HG02852 (cell line): Measurements from ENCODE around the gene NTNG2.

Experiments
- ATAC-seq: cut with Tn5 transposase; IDR thresholded peaks from one replicate; pipeline ENCODE4 v1.9.1; 2021; ENCODE audit warnings: mild to moderate bottlenecking, moderate library complexity; ENCODE audit not compliant: unreplicated experiment

Gene NTNG2

DNA sequence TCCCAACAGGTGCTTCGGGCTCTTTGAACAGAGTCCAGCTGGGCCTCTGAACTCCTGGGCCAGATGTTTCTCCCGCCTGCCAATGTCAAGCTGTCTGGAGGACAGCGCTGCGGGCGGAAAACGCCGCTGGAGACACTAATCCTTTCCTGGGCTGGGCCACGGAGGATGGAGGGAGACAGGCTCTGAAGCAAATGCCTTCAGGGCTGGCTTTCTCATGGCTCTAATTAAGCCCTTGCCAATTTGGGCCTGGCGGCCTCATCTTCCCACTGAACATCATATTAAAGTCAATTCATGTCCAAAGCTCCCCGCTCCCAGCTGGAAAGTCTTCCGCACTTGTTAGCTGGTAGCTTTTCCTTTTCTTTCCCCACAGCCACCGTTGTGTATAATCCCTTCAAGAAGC, 72.7 kb downstream of the NTNG2 start:
- no peak for ATAC-seq

DNA sequence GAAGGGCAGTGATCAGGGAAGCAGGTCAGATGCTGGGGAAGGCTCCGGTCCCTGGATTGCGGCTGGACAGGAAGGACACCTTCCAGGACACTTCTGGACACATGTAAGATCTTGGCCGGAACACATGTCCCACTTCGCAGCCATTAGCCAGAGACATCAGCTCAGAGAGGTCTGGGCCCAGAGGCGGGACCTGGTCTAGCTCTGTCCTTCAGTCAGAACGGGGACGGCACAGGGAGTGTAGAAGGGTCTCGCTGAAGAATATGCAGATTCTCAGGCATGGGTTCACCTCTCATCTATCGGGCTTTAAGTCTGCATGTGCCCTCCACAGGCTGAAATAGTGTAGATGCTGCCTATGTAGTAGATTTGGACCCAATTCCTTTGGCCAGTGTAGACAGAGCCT, 73.3 kb downstream of the NTNG2 start:
- no peak for ATAC-seq

DNA sequence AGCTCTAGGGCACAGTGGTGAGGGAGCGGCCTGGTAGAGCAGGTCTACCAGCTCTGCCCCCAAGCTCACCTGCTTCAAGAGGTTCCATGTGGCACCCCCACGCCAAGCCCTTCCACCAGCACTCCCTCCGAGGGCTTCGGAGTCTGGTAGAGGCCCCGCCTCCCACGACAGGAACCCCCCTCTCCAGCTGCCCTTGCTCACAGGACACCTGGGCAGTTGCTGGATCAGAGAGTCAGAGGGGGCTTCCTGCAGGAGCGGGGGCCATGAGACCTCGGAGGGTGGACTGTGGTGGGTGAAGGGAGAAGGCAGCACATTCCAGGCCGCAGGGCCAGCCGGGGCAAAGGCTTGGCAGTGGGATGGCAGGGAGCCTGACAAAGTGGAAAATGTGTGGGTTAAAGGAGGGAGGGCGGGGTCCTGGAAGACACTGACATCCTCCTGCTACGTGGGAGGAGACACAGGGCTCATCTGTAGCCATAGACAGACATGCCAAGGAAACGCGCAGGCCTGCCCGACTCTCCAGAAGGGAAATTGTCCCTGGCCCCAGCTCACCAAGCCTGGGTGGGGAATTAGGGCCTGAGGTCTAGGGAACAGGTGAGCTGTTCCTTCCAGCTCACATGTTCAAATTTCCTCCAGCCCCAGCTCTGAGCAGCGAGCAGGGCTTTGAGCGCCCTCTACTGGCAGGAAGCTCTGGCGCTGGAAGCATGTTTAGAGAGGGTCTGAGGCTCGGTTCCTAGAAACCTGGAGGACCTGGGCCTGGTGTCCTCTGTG, 74.2 kb downstream of the NTNG2 start:
- no peak for ATAC-seq

DNA sequence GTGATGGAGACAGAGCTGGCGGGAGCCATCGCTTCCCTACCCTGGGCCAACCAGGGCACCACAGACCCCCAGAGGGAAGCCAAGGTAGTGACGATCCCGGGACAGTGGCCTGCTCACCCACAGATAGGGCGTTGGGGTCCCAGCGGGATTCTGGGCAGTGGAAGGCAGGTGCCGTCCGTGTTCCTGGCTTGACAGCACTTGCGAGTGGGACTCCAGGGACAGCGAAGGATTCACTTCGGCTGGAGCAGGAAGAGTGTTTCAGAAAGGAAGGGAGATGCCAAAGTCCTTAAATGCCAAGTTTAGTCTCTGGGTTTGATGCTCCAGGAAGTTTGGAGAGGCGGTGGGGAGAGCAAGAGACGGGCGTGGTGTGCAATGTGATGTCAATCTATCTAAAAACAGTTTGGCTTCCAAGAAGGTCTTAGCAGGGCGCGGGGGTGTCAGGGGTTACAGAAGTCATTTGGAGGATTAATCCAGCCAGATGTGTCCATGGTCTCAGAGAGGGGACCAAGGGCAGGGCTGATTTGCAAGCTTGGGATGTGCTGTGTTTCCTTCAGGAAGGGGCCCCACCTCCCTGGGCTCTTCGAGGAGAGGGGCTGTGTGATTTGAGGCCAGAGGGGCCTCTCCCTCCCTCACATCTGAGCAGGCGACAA, 74.9 kb downstream of the NTNG2 start:
- ATAC-seq = no peak

DNA sequence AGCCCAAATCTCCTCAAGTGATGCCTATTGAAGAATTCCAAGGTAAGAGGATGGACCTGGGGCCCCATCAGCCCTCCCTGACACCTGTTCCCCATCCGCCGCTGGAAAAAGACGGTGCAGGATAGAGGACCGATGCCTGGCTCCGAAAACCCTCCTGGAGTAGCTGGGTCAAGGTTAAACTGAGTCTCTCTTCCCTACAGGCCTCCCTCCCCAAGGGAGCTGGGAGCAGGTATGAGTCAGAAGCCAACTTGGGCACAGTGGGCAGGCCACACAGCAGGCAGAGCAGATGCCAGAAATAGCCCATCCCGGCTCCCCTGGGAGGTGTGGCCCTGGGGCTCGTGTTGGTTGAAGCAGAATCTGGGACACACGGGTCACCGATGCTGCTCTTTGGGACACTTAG, 75.6 kb downstream of the NTNG2 start:
- ATAC-seq = no peak

DNA sequence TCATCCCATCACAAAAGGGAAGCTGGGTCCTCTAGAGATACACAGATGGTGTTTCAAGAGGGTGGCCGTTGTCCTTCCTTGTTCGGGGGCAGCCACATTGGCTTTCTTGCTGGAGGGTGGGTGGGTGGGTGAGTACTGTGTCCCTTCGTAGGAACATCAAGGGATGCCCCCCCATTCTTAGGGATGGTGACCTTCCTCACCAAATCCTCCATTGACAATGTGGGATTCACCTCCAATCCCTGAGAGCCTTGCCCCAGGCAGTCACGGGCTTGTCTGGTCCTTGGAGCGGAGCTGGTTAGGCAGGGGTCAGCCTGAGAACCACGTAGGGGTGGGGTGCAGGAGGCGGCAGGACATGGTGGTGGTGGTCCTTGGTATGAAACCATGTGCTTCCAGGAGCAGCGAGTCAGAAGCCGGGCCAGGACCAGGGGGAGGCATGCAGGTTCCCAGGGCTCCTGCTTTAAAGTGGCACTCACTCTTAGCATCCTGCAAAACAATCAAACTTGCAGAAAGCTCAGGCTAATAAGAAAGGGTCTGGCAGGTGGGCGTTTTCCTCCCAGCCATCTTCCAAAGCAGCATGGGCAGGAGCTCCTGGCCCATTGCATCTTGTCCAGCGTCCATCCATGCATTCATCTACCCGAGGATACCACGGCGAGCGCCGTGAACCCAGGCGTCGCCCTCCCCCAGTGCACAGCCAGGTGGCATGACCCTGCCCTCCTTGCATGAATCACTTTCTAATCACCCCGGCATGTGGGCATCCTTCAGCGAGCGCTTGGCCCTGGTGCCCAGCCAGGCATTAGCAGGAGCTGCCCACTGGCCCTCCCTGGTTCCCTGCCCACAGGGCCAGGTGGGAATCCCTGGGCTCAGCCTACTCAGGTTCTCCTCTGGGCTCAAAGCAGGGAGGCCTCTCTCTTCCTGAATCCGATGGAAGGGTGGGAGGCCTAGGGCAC, 76.4 kb downstream of the NTNG2 start:
- no peak for ATAC-seq

DNA sequence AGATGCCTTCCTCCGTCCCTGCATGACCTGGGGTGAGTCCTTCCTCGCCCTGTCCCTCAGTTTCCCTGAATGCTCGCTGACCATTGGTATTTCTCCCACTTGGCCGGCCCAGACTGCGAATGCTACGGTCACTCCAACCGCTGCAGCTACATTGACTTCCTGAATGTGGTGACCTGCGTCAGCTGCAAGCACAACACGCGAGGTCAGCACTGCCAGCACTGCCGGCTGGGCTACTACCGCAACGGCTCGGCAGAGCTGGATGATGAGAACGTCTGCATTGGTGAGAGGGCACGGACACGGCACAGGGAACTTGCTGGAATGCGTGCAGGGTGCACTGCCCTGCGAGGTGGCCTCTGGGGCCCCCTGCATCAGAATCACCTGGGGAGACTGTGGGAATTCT, 77.1 kb downstream of the NTNG2 start:
- ATAC-seq = no peak

DNA sequence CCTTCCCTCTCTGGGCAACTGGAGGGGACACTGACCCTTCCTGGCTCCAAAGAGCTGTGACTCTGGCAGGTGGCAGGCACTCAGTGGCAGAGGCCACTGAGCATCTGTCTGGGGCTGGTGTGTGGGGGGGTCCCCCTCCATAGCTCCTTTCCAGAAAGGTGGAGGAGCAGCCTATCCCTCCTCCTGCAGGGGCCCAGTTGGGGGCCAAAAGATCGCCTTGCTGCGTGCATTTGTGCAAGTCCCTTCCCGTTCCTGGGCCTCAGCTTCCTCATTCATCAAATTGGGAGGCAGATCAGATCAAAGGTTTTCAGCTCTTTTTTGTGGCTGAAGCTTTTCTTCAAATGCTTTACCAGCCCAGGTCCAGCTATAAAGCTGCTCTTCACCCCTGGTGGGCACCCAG, 77.7 kb downstream of the NTNG2 start:
- no peak for ATAC-seq

DNA sequence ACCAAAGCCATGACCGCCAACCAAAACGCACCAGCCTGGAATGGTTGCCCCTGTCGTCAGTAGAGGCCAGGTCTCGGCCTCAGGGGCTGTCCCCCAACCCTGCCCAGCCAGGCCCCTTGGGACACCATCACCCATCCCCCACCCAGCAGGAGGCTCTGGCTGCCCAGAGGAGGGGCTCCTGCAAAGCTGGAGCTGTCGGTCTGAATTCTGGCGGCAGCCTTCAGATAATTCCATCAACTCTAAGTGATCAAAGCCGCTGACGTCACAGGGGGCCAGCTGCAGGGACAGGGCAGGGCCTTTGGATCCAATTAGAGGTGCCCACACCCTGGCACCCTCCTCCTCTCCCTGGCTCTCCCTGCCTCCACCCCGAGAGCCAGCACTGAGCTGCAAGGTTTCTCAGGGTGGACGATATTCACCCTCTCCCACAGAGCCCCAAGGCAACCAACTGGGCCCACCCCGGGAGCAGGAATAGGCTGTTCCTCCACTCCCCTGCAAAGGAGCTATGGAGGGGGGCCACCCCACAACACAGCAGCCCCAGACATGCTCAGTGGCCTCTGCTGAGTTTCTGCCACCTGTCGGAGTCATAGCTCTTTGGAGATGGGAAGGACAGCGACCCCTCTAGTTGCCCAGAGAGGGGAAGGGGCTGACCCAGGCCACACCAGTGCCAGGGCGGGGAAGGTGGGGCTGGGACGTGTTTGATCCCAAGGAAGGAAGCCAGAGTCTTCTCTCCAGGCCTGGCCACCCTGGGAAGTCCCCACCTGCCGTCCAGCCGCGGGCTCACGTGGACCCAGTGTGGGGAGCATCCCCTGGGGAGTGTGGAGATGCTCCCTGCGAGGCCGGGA, 78.4 kb downstream of the NTNG2 start:
- ATAC-seq = no peak

DNA sequence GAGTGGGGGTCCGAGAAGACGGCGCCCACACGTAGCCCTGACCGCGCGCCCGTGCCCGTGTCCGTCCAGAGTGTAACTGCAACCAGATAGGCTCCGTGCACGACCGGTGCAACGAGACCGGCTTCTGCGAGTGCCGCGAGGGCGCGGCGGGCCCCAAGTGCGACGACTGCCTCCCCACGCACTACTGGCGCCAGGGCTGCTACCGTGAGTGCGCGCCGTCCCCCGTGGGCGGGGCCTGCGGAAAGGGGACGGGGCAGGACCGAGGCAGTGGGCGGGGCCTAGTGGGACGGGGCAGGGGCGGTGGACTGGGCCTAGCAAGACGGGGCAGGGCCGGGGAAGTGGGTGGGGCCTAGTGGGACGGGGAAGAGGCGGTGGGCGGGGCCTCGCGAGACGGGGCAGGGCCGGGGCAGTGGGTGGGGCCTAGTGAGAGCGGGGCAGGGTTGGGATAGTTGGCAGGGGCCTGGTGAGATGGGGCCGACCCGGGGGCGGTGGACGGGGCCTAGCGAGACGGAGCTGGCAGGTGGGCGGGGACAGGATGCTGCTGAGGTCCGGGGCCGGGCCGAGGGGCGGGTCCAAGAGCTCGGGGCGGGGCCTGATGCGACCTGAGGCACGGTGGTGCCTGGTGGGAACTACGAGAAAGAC, 79.1 kb downstream of the NTNG2 start:
- peak; percentile 73 for ATAC-seq

DNA sequence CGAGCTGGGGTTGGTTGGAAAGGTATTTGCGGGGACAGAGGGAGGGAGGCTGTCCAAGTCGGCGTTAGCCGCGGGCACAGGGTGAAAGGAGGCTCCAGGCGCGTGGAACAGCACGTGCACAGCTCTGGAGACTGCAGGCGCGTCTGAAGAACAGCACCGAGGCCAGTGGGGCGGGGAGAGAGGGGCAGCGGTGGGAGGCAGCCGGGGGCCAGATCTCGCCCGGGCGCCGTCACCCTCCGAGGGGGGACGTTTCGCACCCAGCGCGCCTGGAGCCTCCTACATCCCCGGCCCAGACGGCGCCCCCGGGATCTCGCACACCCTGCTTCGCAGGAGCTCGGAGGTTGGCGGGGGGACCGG, 79.6 kb downstream of the NTNG2 start:
- peak; percentile 9 for ATAC-seq

DNA sequence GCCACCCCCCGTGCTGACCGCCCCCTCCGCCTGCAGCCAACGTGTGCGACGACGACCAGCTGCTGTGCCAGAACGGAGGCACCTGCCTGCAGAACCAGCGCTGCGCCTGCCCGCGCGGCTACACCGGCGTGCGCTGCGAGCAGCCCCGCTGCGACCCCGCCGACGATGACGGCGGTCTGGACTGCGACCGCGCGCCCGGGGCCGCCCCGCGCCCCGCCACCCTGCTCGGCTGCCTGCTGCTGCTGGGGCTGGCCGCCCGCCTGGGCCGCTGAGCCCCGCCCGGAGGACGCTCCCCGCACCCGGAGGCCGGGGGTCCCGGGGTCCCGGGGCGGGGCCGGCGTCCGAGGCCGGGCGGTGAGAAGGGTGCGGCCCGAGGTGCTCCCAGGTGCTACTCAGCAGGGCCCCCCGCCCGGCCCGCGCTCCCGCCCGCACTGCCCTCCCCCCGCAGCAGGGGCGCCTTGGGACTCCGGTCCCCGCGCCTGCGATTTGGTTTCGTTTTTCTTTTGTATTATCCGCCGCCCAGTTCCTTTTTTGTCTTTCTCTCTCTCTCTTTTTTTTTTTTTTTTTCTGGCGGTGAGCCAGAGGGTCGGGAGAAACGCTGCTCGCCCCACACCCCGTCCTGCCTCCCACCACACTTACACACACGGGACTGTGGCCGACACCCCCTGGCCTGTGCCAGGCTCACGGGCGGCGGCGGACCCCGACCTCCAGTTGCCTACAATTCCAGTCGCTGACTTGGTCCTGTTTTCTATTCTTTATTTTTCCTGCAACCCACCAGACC, 80.2 kb downstream of the NTNG2 start:
- ATAC-seq = no peak

DNA sequence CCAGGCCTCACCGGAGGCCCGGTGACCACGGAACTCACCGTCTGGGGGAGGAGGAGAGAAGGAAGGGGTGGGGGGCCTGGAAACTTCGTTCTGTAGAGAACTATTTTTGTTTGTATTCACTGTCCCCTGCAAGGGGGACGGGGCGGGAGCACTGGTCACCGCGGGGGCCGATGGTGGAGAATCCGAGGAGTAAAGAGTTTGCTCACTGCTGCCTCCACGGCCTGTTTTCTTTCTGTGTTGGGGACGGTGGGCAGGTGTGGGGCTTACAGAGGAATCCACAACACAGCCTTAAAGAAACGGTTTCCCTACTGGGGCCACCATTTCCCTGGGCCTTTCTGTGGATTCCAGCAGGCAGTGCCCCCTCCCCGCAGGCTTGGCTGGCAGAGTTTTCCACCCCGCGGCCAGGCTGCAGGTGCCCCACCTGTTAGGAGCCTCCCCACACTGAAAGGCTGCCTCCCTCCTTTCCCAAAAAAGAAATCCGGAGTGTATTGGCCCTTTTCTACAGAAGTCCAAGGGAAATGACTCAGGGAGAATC, 80.8 kb downstream of the NTNG2 start:
- ATAC-seq = no peak

DNA sequence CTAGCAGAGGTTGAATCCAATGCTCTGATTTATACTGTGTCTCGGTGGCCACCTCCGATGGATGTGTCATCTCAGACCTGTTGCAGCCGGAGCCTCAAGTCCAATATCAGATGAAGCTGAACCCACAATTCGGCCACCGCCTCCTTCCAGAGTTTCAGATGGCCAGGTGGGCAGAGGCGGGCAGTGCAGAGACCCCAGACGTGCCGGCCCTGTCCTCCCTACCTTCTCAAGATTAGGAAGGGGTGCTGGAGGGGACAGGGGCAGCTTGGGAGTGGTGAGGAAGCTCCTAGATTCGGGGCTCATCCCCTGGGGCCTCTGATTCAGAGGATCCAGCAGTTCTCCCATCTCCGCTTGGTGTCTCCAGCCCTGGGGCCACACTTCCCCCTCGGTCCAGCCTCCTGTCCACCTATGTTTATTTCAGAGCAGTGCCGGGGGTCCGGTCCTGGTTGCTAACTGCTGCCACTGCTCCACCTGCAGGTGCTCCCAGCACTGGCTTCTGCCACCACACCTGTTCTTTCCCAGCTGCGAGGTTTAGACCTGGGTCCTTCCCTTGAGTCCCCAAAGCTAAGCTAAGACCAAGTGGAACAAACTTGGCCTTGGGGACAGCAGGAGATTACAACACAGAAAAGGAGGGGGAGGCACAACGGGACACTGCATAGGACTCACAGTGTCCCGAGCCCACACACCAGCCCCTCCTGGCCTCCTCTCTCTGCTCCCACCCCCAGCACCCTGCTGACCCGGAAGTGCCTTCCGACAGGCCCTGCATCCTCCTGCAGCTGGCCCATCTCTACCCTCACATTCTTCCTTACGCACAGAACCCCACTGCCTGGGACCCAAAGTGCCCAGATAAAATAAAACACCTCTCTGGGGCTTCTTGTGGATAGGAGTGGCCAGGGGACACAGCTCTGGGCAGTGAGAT, 81.6 kb downstream of the NTNG2 start:
- ATAC-seq = no peak

DNA sequence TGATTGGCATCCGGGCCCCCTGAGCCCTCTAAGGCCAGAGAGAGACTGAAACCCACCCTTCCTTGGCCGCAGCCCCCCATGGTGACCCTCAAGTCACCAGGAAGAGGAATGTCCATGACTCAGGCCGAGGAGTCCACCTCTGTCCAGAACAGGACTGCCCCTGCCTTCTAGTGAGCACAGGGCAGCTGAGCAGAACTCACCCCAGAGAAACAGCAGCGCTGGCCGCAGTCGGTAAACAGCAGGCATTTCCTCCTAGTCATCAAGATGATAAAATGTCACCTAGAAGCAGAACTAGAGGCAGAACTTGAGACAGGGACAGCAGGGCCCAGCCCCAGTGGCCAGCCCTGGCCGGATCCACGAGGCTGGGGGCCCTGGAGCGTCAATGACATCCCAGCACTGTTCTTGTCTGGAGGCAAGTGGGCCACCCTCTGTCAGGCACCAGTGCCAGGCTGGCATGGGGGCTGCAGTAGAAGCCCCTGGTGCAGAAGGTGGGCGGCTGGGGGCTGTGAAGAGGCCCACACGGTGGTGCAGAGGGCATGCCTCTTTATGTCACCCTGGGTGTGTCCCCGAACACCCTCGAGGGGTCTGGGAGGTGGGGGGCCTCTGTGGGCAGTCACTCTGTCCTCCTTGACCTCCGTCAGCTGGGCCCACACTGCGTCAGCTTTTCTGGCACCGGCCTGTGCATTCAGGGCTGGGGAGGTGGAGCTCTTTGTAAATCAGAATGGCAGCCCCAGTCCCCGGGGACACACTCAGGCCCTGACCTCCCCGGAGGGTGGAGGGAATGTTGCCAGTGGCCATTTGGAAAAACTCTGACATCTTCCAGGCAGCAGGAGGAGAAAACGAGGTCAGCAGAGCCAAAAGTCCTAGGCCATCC, 83.0 kb downstream of the NTNG2 start:
- ATAC-seq = no peak

DNA sequence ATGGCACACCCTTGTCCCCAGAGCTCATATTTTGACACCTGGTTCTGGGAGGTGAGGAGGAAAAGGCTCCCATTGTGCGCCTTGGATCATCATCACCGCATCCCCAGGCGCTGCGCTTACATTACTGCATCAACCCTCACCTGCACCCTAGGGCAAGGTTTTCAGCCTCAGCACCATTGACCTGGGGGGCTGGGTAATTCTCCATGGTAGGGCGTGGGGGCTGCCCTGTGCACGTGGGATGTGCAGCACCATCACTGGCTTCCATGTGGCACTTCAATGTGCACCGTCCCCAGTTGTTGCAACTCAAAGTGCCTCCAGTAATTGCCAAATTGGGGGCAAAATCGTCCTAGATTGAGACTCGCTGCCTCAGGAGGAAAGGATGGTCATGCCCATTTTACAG, 83.6 kb downstream of the NTNG2 start:
- ATAC-seq = no peak

DNA sequence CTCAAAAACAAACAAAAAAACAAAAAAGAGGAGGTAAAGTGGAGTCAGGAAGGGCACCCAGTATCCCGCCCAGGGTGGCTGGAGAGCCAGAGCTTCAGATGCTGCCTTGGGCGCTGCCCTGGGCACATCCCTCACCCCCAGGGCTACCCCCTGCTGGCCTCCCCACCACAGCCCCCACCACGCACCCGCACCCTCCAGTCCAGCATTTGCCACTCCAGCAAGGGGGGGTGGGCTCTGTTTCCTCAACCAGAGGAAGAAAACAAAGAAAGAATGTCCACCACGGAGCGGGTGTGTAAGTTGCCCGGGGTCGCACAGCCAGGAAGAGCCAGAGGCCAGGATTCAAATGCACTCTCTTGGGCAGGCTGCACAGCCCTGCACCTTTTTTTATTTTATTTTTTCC, 86.1 kb downstream of the NTNG2 start:
- ATAC-seq = no peak
